AG10803 (cell line): Measurements from ENCODE around the gene XRCC1.

ENCODE experiments used
- DNase-seq: peaks from one replicate; pipeline ENCODE4 v3.0.0; 2010; ENCODE audit warnings: low read depth
- H3K4me3 ChIP-seq: 2 replicates; pipeline ENCODE4 v1.5.1; 2011; ENCODE audit warnings: mild to moderate bottlenecking, low read length, control low read depth
- TF ChIP-seq, protein P1 (sequence below): conservative IDR thresholded peaks from 2 replicates; pipeline ENCODE4 v1.5.1; 2011; ENCODE audit warnings: mild to moderate bottlenecking, low read length, control low read depth, inconsistent platforms

The XRCC1 gene

DNA sequence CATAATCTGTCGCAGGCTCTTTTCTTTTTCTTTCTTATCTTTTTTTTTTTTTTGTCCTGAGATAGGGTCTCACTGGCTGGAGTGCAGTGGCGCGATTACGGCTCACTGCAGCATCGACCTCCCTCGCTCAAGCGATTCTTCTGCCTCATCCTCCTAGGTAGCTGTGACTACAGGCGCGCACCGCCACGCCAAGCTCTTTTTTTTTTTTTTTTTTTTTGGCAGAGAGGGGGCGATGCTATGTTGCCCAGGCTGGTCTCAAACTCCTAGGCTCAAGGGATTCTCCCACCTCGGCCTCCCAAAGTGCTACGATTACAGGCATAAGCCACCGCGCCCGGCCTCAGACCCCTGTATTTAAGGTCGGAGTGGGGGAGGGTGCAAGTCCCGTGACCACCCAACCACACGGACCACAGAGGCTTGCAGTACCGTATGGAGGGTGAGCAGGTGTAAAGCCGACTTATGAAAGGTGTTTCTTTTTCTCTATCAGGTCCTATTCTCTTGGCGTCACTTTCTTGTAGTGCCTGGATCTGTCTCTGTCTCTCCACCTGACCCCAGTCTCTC, 72.8 kb downstream of the XRCC1 start:
- TF ChIP-seq, protein P1, sequence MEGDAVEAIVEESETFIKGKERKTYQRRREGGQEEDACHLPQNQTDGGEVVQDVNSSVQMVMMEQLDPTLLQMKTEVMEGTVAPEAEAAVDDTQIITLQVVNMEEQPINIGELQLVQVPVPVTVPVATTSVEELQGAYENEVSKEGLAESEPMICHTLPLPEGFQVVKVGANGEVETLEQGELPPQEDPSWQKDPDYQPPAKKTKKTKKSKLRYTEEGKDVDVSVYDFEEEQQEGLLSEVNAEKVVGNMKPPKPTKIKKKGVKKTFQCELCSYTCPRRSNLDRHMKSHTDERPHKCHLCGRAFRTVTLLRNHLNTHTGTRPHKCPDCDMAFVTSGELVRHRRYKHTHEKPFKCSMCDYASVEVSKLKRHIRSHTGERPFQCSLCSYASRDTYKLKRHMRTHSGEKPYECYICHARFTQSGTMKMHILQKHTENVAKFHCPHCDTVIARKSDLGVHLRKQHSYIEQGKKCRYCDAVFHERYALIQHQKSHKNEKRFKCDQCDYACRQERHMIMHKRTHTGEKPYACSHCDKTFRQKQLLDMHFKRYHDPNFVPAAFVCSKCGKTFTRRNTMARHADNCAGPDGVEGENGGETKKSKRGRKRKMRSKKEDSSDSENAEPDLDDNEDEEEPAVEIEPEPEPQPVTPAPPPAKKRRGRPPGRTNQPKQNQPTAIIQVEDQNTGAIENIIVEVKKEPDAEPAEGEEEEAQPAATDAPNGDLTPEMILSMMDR, result no peak
- H3K4me3 ChIP-seq, result no peak overlapping the region
- no peak for DNase-seq

DNA sequence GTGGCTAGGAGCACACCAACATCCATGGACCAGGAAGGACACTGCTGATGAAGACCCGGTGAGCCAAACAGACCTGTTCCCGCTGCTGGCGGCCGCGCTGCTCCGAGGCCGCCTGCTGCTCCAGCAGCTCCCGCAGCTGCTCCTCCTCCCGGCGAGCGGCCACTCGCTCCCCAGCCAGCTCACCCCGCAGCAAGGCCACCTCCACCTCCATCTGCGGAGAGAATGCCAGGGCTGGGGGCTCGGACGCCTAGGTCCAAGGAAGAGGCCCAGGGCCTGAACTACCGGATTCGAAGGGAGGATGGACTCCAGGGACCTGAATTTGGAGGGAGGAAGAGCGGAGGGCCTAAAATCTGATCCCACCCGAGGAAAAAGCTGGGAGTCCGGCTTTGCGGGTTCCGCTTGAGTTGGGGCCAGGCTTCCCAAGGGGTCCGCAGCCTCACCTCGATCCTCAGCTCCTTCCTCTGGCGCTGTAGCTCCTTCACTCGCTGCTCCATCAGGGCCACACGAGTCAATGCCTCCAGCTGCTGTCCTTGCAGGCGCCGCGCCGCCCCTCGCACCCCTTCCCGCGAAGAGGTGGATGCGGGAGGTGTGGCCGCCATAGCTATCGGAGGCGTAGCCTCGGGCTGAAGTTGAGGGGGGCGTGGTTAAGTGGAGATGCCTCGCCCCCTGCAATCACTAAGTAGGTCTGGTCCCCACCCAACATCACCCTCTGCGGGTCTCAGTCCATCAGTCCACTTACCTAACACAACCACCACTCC, 73.5 kb downstream of the XRCC1 start:
- no peak overlapping the region for H3K4me3 ChIP-seq
- no peak for DNase-seq
- TF ChIP-seq, protein P1, result no peak

DNA sequence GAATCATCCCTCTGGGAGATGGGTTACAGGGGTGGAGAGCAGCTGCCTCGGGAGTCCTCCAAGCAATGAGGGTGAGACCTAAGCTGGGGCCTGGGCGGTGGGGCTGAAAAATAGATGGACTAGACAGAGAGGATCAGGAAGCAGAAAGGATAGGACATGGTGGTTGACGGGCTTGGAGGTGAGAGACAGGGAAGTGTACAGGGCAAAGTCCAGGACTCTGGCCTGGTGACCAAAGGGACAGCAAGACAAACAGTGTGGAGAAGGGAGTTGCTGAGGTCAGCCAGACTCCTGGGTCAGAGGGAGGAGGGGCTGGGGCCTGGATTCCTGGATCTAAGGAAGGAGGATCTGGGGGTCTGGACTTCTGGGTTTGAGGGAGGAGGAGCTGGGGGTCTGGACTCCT, 76.3 kb downstream of the XRCC1 start:
- TF ChIP-seq, protein P1, result no peak
- H3K4me3 ChIP-seq, result no peak overlapping the region
- DNase-seq, result no peak

DNA sequence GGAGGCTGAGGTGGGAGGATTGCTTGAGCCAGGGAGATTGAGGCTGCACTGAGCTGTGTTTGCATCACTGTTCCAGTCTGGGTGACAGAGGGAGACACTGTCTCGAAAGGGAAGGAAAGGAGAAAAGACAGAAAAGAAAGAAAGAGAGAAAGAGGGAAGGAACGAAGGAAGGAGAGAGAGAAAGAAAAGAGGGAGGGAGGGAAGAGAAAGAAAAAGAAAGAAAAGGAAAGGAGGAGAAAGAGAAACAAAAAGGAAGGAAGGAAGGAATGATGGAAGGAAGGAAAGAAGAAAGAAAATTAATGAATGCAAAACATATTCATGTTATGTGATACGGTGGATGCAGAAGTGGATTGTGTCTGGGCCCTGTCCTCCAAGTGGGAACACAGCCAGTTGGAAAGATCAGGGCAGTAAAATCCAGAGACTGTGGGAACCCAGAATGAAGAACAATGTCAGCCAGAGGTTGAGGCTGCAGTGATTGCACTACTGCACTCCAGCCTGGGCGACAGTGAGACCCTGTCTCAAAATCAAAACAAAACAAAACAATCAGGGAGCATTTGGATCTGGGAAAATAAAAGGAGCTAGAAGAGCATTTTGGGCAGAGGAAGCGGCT, 77.0 kb downstream of the XRCC1 start:
- DNase-seq, result no peak
- TF ChIP-seq, protein P1, result no peak

DNA sequence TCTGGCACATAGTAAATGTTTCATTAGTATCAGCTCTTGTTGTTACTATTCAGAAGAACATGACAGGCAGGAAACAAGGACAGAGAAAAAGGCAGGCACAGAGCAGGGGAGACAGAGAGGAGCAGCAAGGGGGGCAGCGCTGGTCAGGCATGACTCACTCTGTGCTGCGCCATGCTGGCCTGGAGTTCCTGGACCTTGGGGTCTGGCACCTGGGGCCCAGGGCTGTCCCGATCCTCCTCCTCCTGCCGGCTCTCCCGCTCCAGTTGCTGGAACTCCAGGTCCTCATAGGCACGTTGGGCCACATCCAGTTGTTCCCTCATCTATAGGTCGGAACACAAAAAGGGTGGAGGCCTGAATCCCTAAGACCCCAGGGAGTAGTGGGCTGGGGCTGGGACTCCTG, 78.4 kb downstream of the XRCC1 start:
- H3K4me3 ChIP-seq, result no peak overlapping the region
- no peak for DNase-seq
- TF ChIP-seq, protein P1, result no peak

More for the DNA sequence above, 77.0 kb downstream of the XRCC1 start:
- no peak overlapping the region for H3K4me3 ChIP-seq

DNA sequence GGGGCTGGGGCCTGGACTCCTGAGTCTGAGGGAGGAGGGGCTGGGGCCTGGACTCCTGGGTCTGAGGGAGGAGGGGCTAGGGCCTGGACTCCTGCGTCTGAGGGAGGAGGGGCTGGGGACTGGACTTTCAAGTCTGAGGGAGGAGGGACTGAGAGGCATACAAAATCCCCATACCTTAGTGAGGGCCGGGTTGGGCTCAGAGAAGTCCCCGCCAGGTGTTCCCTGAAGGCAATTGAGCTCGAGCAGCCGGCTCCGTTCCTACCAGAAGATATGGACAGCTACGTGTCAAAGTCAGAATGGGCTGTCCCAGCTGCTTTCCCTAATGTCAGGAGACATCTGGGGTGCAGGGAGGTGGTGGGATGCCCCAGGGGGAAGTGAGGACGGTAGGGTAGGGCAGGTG, 80.2 kb downstream of the XRCC1 start:
- no peak for DNase-seq
- no peak overlapping the region for H3K4me3 ChIP-seq
- TF ChIP-seq, protein P1, result no peak
